ENCODE measurements around the gene REEP1. TPM values are rescaled to one million over a fixed set of nuclear protein-coding genes. Genes with fewer than 3 reads are reported as not detected.

REEP1 gene
- total RNA-seq, 1 experiment from 2014 or later: not detected

DNA sequence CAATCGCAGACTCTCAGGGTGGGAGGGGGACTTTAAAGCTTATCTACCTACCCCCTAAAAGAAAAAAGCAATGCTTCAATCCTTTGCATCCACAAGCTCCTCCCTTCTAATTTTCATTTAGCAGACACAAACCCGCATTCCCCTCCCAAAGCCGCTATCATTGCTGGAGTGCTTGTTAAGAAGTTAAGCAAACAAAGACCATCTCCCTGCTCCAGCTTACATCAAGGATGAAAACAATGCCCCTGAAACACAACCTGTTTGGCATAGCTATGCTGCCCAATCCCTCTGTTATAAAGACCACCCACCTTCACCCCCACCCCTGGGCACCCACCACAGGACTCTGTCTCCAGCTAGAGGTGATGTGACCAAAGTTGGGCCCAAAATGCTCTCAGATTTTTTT, 33.0 kb downstream of the REEP1 start:
- H3K4me1 Mint-ChIP-seq (ENCODE audit: insufficient read depth, unreplicated experiment): no peaks in the 10 kb centered on the region
- POLR2A ChIA-PET: no interaction called here

GRCh38 chr2:86302320-86302719, 35.1 kb downstream of the REEP1 start:
- Mint-ChIP-seq H3K4me3 (ENCODE audit: unreplicated experiment) (no peak overlapping the region), H3K27me3 (ENCODE audit: insufficient read depth, unreplicated experiment) (peaks cover 35% of the 10 kb centered on the region), H3K9me3 (ENCODE audit: unreplicated experiment) (no peaks in the 10 kb centered on the region), H3K4me1 (ENCODE audit: insufficient read depth, unreplicated experiment) (no peaks in the 10 kb centered on the region), H3K27ac (ENCODE audit: low read depth, unreplicated experiment) (no peak overlapping the region), H3K36me3 (ENCODE audit: insufficient read depth, unreplicated experiment) (no peaks in the 10 kb centered on the region)
- TF ChIP-seq, protein P1, sequence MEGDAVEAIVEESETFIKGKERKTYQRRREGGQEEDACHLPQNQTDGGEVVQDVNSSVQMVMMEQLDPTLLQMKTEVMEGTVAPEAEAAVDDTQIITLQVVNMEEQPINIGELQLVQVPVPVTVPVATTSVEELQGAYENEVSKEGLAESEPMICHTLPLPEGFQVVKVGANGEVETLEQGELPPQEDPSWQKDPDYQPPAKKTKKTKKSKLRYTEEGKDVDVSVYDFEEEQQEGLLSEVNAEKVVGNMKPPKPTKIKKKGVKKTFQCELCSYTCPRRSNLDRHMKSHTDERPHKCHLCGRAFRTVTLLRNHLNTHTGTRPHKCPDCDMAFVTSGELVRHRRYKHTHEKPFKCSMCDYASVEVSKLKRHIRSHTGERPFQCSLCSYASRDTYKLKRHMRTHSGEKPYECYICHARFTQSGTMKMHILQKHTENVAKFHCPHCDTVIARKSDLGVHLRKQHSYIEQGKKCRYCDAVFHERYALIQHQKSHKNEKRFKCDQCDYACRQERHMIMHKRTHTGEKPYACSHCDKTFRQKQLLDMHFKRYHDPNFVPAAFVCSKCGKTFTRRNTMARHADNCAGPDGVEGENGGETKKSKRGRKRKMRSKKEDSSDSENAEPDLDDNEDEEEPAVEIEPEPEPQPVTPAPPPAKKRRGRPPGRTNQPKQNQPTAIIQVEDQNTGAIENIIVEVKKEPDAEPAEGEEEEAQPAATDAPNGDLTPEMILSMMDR (IDR thresholded peaks at IDR 0.05; ENCODE audit: unreplicated experiment): no peak
- ChIA-PET POLR2A (no interaction called here), CTCF (interaction anchor here (0.7 kb wide), 1 partner anchor 24 kb away, joined by 4 read pairs; no protein-coding TSS in a partner anchor)
- BruUV-seq (replicated peaks): no TSS peak
- intact Hi-C loops (cut with micrococcal nuclease): no loop called here
- no peak for DNase-seq (ENCODE audit: unreplicated experiment)

More for the DNA sequence above, 33.0 kb downstream of the REEP1 start:
- CTCF ChIA-PET: interaction anchor here (0.6 kb wide), 1 partner anchor 452 kb away, joined by 3 read pairs; no protein-coding TSS in a partner anchor
- peaks cover 35% of the 10 kb centered on the region for H3K27me3 Mint-ChIP-seq (ENCODE audit: insufficient read depth, unreplicated experiment)
- TF ChIP-seq, protein P1 (IDR thresholded peaks at IDR 0.05; ENCODE audit: unreplicated experiment): no peak
- no TSS peak for BruUV-seq (replicated peaks)
- H3K27ac Mint-ChIP-seq (ENCODE audit: low read depth, unreplicated experiment): no peak overlapping the region
- no peaks in the 10 kb centered on the region for H3K9me3 Mint-ChIP-seq (ENCODE audit: unreplicated experiment)
- no peak overlapping the region for H3K4me3 Mint-ChIP-seq (ENCODE audit: unreplicated experiment)
- H3K36me3 Mint-ChIP-seq (ENCODE audit: insufficient read depth, unreplicated experiment): no peaks in the 10 kb centered on the region
- no peak for DNase-seq (ENCODE audit: unreplicated experiment)
- intact Hi-C loops (cut with micrococcal nuclease): no loop called here

GRCh38 chr2:86301711-86302202, 35.7 kb downstream of the REEP1 start:
- TF ChIP-seq, protein P1 (IDR thresholded peaks at IDR 0.05; ENCODE audit: unreplicated experiment): no peak
- Mint-ChIP-seq H3K36me3 (ENCODE audit: insufficient read depth, unreplicated experiment) (no peaks in the 10 kb centered on the region), H3K9me3 (ENCODE audit: unreplicated experiment) (no peaks in the 10 kb centered on the region), H3K27ac (ENCODE audit: low read depth, unreplicated experiment) (no peak overlapping the region), H3K4me1 (ENCODE audit: insufficient read depth, unreplicated experiment) (no peaks in the 10 kb centered on the region), H3K4me3 (ENCODE audit: unreplicated experiment) (no peak overlapping the region), H3K27me3 (ENCODE audit: insufficient read depth, unreplicated experiment) (peaks cover 35% of the 10 kb centered on the region)
- ChIA-PET CTCF (no interaction called here), POLR2A (no interaction called here)
- DNase-seq (ENCODE audit: unreplicated experiment): no peak
- no TSS peak for BruUV-seq (replicated peaks)
- intact Hi-C loops (cut with micrococcal nuclease): no loop called here

DNA sequence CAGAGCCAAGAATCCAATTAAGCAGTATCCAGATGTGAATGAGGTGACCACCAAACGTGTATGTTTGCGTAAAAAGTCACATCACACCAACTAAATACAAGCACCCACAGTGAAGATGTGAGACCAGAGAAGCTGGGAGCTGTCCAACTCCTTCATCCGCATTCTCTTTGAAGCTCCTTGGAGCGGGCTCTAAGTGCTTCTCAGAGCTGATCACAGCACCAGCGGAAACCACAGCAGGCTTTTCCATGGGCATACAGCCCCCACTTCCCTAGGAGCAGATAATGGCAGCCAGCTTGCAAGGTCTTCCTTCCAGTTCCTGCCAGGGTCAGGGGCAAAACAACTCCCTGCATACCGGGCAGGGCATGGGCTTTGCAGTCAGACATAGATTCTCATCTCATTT, 36.4 kb downstream of the REEP1 start:
- no TSS peak for BruUV-seq (replicated peaks)
- CTCF ChIA-PET: no interaction called here
- intact Hi-C loops (cut with micrococcal nuclease): no loop called here

More for the DNA sequence above, 36.4 kb downstream of the REEP1 start:
- no peaks in the 10 kb centered on the region for H3K4me1 Mint-ChIP-seq (ENCODE audit: insufficient read depth, unreplicated experiment)
- no peaks in the 10 kb centered on the region for H3K36me3 Mint-ChIP-seq (ENCODE audit: insufficient read depth, unreplicated experiment)
- no peak for DNase-seq (ENCODE audit: unreplicated experiment)
- no peak overlapping the region for H3K27ac Mint-ChIP-seq (ENCODE audit: low read depth, unreplicated experiment)
- H3K9me3 Mint-ChIP-seq (ENCODE audit: unreplicated experiment): no peaks in the 10 kb centered on the region
- POLR2A ChIA-PET: no interaction called here
- no peak overlapping the region for H3K4me3 Mint-ChIP-seq (ENCODE audit: unreplicated experiment)
- H3K27me3 Mint-ChIP-seq (ENCODE audit: insufficient read depth, unreplicated experiment): peaks cover 29% of the 10 kb centered on the region
- TF ChIP-seq, protein P1 (IDR thresholded peaks at IDR 0.05; ENCODE audit: unreplicated experiment): no peak

All from MCF 10A (cell line).